GM12892 (cell line): ENCODE results near the gene DDOST.
"Not testable (repeated sequence)": the region's sequence is repeated elsewhere in the genome, so short reads cannot be mapped to it uniquely, and the experiment has no call there.

Experiments used
- DNase-seq: peaks from one replicate; pipeline ENCODE4 v3.0.0; 2011; ENCODE audit not compliant: insufficient read length
- FAIRE-seq: peaks from 2 replicates; lab custom pipeline; 2011; peaks lifted over from hg19 to GRCh38; lab: Jason Lieb, UNC
- POLR2A ChIP-seq: IDR thresholded peaks from 2 replicates; pipeline ENCODE4 v1.6.1; 2011; ENCODE audit warnings: low read depth, low read length, control low read depth
- POLR2AphosphoS5 ChIP-seq: IDR thresholded peaks from 2 replicates; pipeline ENCODE4 v1.6.1; 2011; ENCODE audit warnings: low read depth, low read length, control low read depth
- TAF1 ChIP-seq: IDR thresholded peaks from 2 replicates; pipeline ENCODE4 v1.6.1; 2011; ENCODE audit warnings: low read depth, mild to moderate bottlenecking, control low read depth, low read length, borderline replicate concordance

The DDOST gene

DNA sequence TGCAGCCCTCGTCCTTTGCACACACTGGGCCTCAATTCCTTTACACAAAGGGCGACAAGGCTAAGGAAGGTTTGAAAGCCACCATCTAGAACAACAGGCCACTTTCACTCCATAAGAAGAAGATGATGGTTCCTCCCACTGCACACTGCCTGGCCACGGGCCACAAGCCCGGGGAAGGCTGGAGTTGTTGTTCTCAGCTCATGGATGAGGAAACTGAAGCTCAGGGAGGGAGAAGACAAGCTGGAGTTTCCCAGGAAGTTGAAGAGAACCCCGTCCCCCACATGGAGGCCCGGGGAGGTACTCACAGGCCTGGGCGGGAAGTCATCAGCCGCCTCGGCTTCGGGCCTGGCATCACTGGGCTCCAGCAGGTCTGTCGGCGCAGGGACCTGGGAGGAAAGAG lies 24.6 kb upstream of the DDOST start:
- TF ChIP-seq POLR2AphosphoS5 (no peak), POLR2A (no peak), TAF1 (no peak)
- DNase-seq (no peak), FAIRE-seq (no peak)

DNA sequence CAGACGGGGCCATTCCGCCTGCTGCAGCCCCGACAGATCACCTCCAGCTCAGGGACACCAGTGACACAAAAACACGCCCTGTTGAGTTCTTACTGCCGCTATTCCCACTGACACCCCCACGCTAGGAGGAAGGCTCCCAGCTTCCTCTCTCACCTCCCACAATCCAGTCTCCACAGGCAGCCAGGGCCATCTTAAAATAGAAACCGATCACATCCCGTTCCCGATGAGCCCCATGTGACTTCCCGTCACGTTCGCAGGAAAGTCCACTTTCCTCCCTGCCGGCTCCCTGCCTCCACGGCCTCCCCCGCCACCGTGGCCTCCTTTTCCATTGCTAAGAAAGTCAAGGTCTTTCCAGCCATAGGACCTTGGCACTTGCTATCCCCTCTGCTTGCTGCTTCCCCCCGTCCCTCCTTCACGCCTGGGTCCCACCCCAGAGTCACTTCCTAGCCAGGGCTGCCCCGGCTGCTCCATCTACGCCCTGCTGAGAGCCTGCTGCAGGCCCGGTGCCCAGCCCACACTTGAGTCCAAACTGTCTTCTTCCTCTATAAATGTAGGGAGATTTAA lies 24.0 kb upstream of the DDOST start:
- no peak for TF ChIP-seq POLR2AphosphoS5
- TF ChIP-seq TAF1: no peak
- no peak for TF ChIP-seq POLR2A
- no peak for FAIRE-seq
- no peak for DNase-seq

DNA sequence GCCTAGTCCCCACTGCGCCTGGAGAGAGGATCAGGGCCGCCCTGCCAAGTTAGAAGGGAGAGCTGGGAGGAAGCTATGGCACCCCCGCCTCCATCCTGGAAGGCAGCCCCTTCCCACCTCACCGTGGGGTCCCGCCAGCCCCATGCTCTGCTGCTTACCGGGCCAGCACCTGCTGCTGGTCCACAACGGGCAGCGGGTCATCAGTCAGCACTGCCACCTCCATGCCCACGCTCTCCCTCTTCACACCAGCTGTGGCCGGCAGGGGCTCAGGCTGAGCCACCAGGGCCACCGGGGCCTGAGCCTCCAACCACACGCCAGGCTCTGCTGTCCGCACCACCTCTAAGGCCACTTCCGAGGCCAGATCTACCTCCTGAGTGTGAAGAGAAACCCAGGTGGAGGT lies 23.5 kb upstream of the DDOST start:
- no peak for FAIRE-seq
- DNase-seq: no peak
- TF ChIP-seq TAF1 (no peak), POLR2AphosphoS5 (no peak), POLR2A (no peak)

DNA sequence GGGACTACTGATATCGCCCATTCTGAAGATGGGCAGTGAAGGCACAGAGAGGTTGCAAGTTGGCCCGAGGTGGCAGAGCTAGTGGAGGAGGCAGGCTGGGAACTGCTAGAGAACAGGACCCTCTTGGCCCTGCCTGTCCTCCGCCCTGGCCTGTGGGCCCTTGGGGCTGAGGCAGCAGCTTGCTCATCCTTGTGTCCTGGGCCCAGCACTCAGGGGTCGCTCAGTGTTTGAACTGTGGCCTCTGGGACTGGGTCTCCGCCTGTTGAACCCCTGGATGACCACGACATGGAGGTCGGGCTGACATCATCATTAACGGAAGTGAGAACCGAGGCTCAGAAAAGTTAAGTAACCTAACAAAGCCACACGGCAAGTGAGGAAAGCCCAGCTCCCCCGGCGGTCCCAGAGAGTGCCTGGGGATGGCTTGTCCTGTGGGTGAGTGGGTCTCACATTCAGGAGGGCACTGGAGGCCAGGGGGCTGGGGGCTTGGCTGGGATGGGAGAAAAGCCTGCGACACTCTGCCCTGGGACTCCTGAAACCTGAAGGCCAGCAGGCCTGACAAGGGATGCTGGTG lies 23.0 kb upstream of the DDOST start:
- DNase-seq (no peak), FAIRE-seq (no peak)
- no peak for TF ChIP-seq TAF1
- no peak for TF ChIP-seq POLR2AphosphoS5

DNA sequence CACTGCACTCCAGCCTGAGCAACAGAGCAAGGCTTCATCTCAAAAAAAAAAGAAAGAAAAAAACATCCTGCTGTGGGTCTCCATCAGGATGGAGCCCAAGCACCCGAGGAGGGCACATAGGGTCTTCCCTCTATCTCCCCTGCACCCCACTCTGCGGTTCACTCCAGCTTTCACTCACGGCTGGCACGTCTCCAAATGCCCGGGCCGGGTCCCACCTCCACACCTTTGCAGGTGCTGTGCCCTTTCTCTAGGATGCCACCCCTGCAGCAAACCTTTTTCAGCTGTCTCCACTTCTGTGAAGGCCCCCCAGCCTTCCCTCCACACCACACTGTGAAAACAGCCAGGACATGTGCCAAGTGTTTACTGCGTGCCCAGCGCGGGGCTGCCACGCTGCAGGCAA lies 22.4 kb upstream of the DDOST start:
- no peak for TF ChIP-seq POLR2AphosphoS5
- TF ChIP-seq POLR2A: no peak
- TF ChIP-seq TAF1: no peak
- DNase-seq: no peak
- FAIRE-seq: no peak

DNA sequence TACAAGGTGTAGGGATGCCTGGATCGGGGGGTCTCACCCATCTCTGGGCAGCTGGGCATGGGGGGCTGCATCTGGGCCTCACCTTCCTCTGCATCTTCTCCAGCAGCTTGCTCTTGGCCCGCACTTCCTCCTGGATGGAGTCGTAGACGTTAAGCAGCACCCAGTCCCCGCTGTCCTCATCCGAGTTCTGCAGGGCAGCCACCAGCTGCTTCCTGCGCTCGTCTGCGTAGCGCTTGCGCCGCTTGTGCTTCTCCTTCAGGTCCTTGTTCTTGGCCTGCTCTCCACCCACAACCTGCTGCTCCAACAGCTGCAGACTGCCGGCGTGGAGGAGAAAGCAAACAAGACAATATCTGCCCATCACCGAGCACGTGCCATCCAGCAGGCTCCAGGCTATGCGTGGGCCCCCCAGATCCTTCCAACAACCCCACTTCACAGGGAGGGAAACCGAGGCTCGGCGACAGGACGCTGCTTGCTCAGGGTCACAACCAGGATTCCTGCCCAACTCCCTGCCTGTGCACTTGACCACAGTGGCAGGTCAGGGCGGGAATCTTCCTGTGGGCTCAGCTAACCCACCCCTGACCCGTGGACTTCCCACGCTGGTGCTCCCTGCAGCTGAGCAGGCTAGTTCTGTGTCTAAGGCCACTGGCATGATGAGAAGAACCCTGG lies 21.5 kb upstream of the DDOST start:
- FAIRE-seq (no peak), DNase-seq (no peak)
- TF ChIP-seq POLR2AphosphoS5: no peak
- no peak for TF ChIP-seq POLR2A

DNA sequence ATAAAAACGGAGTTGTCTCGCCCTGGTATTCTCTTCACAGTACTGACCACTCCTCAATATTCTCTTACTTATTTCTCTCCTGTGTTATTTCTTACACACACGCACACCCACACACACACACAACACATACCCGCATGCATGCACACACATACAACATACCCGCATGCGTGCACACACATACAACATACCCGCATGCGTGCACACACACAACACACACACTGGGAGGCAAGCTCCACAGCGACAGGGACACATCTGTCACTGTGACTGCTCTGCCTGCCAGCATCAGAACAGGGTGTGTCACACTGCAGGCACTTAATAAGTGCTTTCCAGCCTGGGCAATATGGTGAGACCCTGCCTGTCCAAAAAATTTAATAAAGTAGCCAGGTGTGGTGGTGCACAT lies 20.8 kb upstream of the DDOST start:
- no peak for DNase-seq
- TF ChIP-seq TAF1 (no peak), POLR2AphosphoS5 (no peak), POLR2A (no peak)
- FAIRE-seq: no peak

DNA sequence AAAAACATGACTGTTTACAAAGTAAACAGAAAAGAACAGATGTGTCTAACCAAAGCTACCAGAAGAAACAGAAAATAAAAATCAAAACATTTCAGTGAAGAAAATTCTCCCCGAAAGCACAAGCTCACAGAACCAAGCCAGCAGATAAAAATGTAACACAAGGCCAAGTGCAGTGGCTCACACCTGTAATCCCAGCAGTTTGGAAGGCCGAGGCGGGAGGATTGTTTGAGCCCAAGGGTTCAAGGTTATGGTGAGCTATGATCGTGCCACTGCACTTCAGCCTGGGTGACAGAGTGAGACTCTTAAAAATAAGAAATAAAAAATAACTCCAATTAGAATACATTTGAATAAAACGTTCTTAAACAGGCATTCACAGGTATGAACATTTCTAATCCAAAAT lies 19.1 kb upstream of the DDOST start:
- TF ChIP-seq TAF1 (no peak), POLR2AphosphoS5 (no peak), POLR2A (no peak)
- no peak for FAIRE-seq
- DNase-seq: no peak

DNA sequence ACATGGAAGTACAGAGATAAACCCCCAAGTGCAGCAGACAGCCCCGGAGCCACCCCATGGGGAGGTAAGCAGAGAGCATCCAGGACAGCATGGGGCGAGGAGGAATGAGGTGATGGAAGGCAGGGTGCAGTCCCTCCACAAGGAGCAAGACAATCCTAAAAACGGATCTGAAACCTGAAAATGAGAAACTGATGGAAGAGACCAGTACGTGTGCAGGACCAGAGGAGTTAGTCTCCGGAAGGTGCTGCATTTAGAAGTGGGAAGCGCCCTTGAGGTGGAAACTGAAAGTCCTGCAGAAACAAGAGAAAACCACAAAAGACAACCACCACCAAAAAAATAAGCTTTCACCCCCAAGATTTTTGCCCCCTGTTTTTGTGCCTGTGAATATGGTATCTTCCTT lies 17.4 kb upstream of the DDOST start:
- TF ChIP-seq TAF1 (no peak), POLR2A (no peak), POLR2AphosphoS5 (no peak)
- FAIRE-seq (peak; percentile 96), DNase-seq (no peak)

DNA sequence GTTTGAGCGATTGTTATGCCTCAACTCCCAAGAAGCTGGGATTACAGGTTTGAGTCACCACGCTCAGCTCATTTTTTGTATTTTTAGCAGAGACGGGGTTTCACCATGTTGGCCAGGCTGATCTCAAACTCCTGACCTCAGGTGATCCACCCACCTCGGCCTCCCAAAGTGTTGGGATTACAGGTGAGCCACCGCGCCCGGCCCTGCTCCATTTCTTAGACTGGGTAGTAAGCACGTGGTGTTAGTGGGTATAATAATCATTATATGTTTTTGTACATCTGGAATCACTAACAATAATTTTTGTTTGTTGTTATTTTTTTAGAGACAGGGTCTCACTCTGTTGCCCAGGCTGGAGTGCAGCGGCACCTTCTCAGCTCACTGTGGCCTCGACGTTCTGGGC lies 12.5 kb upstream of the DDOST start:
- not testable (repeated sequence) for DNase-seq, FAIRE-seq

DNA sequence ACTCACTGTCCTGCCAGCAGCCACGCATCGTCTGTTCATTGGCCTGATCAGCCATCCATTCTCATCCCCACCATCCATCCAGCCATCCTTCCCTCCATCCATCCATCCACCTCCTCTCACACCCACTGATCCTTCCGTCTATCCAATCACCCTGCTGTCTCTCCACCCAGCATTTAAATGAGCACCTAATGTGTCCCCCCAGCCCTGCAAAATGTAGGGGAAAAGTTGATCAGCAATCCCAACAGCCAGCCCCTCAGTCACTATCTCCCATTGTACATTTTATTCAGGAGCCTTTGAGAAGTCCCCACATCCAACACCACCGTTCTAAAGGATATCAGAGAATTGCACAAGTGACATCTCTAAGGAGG lies 11.1 kb upstream of the DDOST start:
- FAIRE-seq (no peak), DNase-seq (no peak)
- no peak for TF ChIP-seq POLR2A

DNA sequence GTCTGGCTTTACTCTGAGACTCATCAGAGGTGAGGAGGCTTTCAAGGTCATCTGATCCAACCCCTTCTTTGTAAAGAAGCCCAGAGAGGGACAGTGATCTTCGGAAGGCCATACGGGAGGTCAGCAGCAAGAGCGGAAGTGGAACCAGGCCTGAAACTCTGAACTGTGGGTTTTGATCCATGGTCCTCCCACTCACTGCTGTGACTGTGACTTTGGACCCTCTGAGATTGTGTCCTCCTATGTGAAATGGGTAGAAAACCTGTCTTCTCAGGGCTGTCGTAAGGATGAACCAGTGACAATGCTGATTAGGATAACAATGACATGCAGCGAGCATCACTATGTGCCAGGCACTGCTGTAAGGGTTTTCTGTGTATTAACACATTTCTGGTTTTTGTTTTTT lies 9.8 kb upstream of the DDOST start:
- FAIRE-seq (no peak), DNase-seq (no peak)
- TF ChIP-seq POLR2AphosphoS5: no peak
- TF ChIP-seq POLR2A: no peak
- TF ChIP-seq TAF1: no peak
